NK-92 treated with Interleukin-12 subunit alpha and Interleukin-12 subunit beta, amount 100 ng/mL, for 24 hours (cell line): ENCODE measurements around the gene ME3.

Source experiments
- DNase-seq: peaks from one replicate; lab custom pipeline; 2025; lab: John Stamatoyannopoulos, UW

The ME3 gene

GRCh38 chr11:86672007-86672621, at the start of gene ME3:
Gene ME3, minus strand, starts transcription at chr11:86672616.
- no peak for DNase-seq

- DNase-seq, result no peak
Measured at GRCh38 chr11:86722006-86722405, 49.6 kb upstream of the ME3 start.

GRCh38 chr11:86720546-86720945, 48.1 kb upstream of the ME3 start:
- DNase-seq, result no peak

- no peak for DNase-seq
Measured at GRCh38 chr11:86719781-86720463, 47.5 kb upstream of the ME3 start.

- no peak for DNase-seq
Measured at GRCh38 chr11:86718999-86719398, 46.6 kb upstream of the ME3 start.

- DNase-seq, result no peak
Measured at GRCh38 chr11:86718521-86718920, 46.1 kb upstream of the ME3 start.

- no peak for DNase-seq
Measured at GRCh38 chr11:86717817-86718501, 45.5 kb upstream of the ME3 start.

- no peak for DNase-seq
Measured at GRCh38 chr11:86715611-86716010, 43.2 kb upstream of the ME3 start.

- no peak for DNase-seq
Measured at GRCh38 chr11:86713552-86713951, 41.1 kb upstream of the ME3 start.

- DNase-seq, result no peak
Measured at GRCh38 chr11:86710936-86711335, 38.5 kb upstream of the ME3 start.

GRCh38 chr11:86708669-86709068, 36.3 kb upstream of the ME3 start:
- no peak for DNase-seq

GRCh38 chr11:86706338-86707131, 34.1 kb upstream of the ME3 start:
- no peak for DNase-seq

GRCh38 chr11:86704710-86705109, 32.3 kb upstream of the ME3 start:
- no peak for DNase-seq

GRCh38 chr11:86703987-86704386, 31.6 kb upstream of the ME3 start:
- no peak for DNase-seq

- no peak for DNase-seq
Measured at GRCh38 chr11:86702220-86702983, 30.0 kb upstream of the ME3 start.

- DNase-seq, result no peak
Measured at GRCh38 chr11:86699040-86699791, 26.8 kb upstream of the ME3 start.

GRCh38 chr11:86698639-86699038, 26.2 kb upstream of the ME3 start:
- no peak for DNase-seq

GRCh38 chr11:86696451-86696850, 24.0 kb upstream of the ME3 start:
- no peak for DNase-seq

GRCh38 chr11:86696004-86696403, 23.6 kb upstream of the ME3 start:
- DNase-seq, result no peak

GRCh38 chr11:86695373-86695772, 23.0 kb upstream of the ME3 start:
- DNase-seq, result no peak

- no peak for DNase-seq
Measured at GRCh38 chr11:86693518-86693917, 21.1 kb upstream of the ME3 start.
